ENCODE measurements around the gene RGS13. TPM values are rescaled to one million over a fixed set of nuclear protein-coding genes. Genes with fewer than 3 reads are reported as not detected.

Gene RGS13, protein sequence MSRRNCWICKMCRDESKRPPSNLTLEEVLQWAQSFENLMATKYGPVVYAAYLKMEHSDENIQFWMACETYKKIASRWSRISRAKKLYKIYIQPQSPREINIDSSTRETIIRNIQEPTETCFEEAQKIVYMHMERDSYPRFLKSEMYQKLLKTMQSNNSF
- total RNA-seq, result not detected in 2 replicates

GRCh38 chr1:192635939-192636338, at the start of gene RGS13:
Gene RGS13, plus strand, starts transcription at chr1:192636147. Its CDS starts 8,188 bp downstream, at chr1:192644335.
- intact Hi-C loops (cut with micrococcal nuclease), result no loop called here

- intact Hi-C loops (cut with micrococcal nuclease), result no loop called here
Observed at GRCh38 chr1:192587386-192588266, 48.3 kb upstream of the RGS13 start.

- intact Hi-C loops (cut with micrococcal nuclease), result no loop called here
Observed at GRCh38 chr1:192588546-192588945, 47.4 kb upstream of the RGS13 start.

DNA sequence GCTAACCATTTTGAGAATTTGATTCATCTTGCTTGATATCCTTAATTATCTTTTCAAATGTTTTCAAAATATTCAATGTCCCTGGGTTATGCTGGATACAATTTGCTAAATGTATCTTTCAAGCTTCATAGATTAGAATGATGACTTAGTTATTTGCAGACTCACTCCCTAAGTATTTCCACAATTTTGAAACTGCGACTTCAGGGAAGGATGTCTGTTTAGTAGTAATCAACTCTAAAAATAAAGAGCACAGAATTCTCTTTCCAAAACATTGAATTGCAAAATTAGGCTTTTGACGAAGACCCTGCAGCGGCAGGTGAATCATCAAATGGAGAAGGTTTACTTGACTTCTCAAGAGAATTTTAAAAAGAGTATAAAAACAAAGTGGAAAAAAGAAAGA, 46.1 kb upstream of the RGS13 start:
- intact Hi-C loops (cut with micrococcal nuclease), result no loop called here

DNA sequence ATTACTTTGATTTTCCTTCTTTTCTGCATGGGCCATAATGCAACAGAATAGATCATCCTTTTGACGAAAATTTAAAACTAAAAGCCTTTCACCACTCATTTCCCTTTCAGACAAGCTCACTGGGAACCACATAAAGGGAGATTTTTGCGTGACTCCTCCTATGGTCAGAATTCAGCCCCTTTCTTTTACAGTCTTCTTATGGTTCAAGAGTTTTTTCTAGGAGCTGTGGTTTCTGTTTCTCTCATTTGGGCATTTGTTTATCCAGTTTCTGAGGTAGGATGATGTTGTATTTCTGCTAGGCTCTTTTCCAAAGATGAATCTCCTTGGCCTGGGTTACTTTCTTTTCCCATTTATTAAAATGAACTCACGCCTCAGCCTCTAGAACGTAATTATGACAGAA, 43.4 kb upstream of the RGS13 start:
- intact Hi-C loops (cut with micrococcal nuclease), result no loop called here

- intact Hi-C loops (cut with micrococcal nuclease), result no loop called here
Observed at GRCh38 chr1:192592981-192593708, 42.8 kb upstream of the RGS13 start.

GRCh38 chr1:192595299-192595698, 40.6 kb upstream of the RGS13 start:
- intact Hi-C loops (cut with micrococcal nuclease), result no loop called here

GRCh38 chr1:192598589-192598988, 37.4 kb upstream of the RGS13 start:
- intact Hi-C loops (cut with micrococcal nuclease), result no loop called here

- intact Hi-C loops (cut with micrococcal nuclease), result no loop called here
Observed at GRCh38 chr1:192600275-192600674, 35.7 kb upstream of the RGS13 start.

GRCh38 chr1:192601143-192601542, 34.8 kb upstream of the RGS13 start:
- intact Hi-C loops (cut with micrococcal nuclease), result no loop called here

DNA sequence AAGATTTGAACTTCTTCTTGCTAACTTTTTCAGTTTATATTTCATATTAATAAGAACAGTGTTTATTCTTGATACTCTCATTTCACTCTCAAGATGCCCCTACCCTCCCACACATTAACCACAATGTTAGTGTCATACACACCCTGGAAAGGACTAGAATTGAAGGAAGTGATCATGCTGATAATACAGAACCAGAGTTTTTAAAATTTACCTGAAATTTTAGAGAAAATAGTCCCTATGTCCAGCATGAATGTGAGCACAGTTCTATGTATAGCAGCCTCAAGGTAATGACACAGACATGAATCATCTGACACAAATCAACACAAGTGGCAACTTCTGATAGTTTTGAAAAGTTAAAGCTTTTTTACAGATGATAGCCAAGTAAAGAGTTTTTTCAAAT, 34.4 kb upstream of the RGS13 start:
- intact Hi-C loops (cut with micrococcal nuclease), result no loop called here

- intact Hi-C loops (cut with micrococcal nuclease), result no loop called here
Observed at GRCh38 chr1:192602757-192603156, 33.2 kb upstream of the RGS13 start.

- intact Hi-C loops (cut with micrococcal nuclease), result no loop called here
Observed at GRCh38 chr1:192603218-192603787, 32.6 kb upstream of the RGS13 start.

DNA sequence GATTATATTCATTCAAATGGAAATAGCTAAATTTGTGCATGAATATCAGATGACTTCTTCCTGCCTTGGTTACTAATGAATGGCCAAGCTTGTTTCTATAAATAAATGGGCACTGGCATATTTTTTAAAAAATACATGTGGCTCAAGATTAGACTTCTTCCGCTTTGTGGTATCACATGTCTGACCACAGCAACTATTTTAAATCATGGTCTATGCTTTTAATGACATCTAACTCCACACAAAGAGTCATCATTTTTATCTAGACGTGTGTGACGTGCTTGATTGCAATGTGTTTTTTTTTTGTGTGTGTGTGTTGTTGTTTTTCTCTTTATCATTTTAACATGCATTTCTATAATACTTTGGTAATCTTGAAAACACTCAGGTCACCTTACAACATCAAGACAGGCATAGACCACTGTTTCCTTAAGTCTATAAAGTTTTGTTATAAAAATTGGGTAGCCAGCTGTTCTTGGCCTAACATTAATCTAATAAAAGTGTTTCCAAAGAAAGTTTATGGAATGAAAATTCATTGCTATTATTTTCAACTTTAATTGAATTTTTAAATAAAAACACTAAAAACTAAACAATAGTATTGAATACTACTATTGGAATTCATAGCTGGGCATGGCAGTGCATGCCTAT, 30.8 kb upstream of the RGS13 start:
- intact Hi-C loops (cut with micrococcal nuclease), result no loop called here

DNA sequence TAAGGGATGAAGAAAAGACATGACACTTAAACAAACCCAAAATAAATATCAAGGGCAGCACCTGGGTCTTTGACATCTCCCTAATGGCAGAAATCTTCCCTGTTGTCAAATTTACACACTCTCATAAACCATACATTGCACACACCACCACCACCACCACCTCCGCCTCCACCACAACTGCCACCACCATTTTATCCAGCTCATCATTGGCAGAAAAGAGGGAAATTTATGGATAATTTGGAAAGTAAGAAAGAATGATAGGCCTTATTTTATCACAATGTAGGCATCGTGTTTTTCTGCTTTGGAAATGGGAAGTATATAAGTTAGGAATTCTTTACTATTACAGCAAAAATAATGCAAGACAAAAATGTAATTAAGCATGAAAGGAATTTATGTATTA, 27.3 kb upstream of the RGS13 start:
- intact Hi-C loops (cut with micrococcal nuclease), result loop anchor here (1.0 to 2.0 kb wide), 7 partner anchors 28 to 198 kb away; partner anchors contain the start of gene RGS1

DNA sequence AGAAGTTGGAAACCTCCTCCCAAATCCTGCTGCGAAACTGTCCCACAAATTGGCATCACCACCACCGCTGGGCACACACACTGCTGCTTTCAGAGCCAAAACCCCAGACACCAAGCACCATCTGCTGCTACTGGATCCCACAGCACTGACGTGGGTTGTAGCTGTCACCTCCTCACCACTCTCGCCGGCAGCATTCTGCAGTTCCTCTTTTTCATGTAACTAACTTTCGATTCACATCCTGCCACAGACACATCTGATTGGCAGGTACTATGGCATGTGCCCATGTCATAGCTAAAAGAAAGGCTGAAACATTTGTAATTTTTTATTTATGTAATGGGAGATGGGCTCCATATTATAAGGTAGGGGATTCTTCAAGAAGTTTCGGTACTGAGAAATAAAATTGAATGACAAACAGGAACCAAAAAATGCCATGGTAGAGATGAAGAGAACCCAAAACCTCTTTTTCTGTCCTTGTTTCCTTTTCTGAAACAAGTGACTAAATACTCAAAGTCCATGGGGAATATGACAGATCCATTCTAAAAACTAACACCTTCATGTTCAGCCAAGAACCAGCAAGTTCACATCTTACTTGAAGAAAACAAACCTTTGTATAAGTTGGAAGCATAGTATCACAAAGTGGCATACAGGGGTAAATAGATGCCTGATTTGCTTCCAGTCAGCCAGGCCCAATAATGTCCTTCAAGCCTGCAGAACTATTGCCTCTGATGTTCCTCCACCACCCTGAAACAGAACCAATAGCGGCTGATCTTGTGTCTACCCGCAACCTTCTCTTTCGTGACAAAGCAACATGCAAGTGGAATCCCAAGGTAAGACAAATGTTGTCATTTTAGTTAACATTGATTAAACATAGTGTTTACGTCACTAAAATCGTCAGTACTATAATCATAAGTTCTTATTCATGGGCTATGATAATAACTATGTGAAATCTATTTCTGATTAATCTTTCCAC, 26.6 kb upstream of the RGS13 start:
- intact Hi-C loops (cut with micrococcal nuclease), result loop anchor here (1.0 to 5.0 kb wide), 8 partner anchors 29 to 408 kb away; partner anchors contain the start of gene RGS1

- intact Hi-C loops (cut with micrococcal nuclease), result loop anchor here (5.0 kb wide), 1 partner anchor 407 kb away; no protein-coding TSS in a partner anchor
Observed at GRCh38 chr1:192610112-192610889, 25.6 kb upstream of the RGS13 start.

GRCh38 chr1:192615055-192615454, 20.9 kb upstream of the RGS13 start:
- intact Hi-C loops (cut with micrococcal nuclease), result no loop called here

- intact Hi-C loops (cut with micrococcal nuclease), result no loop called here
Observed at GRCh38 chr1:192620071-192620635, 15.8 kb upstream of the RGS13 start.

Data from T-helper 1 cell treated with Interleukin-12 subunit alpha and Interleukin-12 subunit beta and Interleukin-4 antibody, amounts not matched to agents 30 ng/mL and 1 ng/mL, for 36 hours (primary cell).